ENCODE results near the gene GARIN5B. TPM values are rescaled to one million over a fixed set of nuclear protein-coding genes. Genes with fewer than 3 reads are reported as not detected.
A peak's percentile ranks its signal among the peaks of the same experiment; 100 is the strongest.

The GARIN5B gene
- total RNA-seq, 1 experiment from 2014 or later: 0.13 TPM

DNA sequence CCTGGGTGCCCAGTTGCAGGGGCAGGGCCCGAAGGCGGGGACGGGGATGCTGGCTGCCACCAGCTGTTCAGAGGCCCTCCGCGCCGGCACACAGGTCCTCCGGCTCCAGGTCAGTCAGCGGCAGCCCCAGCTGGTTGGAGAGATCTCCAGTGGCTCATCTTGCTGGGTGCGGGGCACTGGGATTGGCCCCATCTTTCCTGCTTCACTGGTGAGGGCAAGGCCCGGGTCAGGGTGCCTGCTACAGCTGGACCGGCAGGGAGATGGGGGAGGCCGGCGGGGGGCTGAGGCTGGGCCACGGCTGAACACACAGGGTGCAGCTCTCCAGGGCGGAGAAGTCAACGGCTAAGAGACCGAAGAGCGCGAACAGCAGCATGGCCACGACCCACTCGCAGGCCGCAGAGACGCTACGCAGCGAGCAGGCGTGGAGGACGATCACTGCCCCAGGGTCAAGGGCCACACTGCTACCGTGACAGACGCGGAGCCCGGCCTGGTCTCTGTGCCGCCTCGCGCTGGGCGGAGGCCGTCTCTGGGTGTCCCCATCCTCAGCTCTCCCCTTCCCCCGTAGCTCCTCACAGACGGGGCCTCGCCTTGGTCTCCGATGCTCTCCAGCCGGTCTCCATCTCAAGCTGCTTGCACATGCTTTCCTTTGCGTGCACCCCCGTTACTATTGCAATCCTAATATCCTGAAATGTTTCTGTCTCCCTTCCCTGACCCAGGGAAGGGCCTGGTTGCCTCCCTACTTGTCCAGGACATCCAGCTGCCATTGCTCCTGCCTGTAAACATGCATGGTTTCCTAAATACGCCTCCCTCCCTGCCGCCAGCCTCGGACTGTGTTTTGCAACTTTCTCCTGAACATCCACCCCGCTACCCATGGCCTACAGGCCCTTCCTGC, 50.2 kb downstream of the GARIN5B start:
- H3K4me2 ChIP-seq (ENCODE audit: insufficient read depth, insufficient read length, low read length): no peak overlapping the region
- no peak overlapping the region for H2BK12ac ChIP-seq (ENCODE audit: insufficient read length, low read depth, low read length)
- H3K79me2 ChIP-seq (ENCODE audit: insufficient read depth, low read length): no peaks in the 10 kb centered on the region
- TF ChIP-seq, protein P1, sequence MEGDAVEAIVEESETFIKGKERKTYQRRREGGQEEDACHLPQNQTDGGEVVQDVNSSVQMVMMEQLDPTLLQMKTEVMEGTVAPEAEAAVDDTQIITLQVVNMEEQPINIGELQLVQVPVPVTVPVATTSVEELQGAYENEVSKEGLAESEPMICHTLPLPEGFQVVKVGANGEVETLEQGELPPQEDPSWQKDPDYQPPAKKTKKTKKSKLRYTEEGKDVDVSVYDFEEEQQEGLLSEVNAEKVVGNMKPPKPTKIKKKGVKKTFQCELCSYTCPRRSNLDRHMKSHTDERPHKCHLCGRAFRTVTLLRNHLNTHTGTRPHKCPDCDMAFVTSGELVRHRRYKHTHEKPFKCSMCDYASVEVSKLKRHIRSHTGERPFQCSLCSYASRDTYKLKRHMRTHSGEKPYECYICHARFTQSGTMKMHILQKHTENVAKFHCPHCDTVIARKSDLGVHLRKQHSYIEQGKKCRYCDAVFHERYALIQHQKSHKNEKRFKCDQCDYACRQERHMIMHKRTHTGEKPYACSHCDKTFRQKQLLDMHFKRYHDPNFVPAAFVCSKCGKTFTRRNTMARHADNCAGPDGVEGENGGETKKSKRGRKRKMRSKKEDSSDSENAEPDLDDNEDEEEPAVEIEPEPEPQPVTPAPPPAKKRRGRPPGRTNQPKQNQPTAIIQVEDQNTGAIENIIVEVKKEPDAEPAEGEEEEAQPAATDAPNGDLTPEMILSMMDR (conservative IDR thresholded peaks at IDR 0.05): no peak
- H3K14ac ChIP-seq (ENCODE audit: insufficient read depth, low read length): no peak overlapping the region
- no peak overlapping the region for H2BK15ac ChIP-seq (ENCODE audit: low read depth, low read length)
- Mint-ChIP-seq H3K27ac (peak overlapping the region; percentile 1 to 70 (median 37); a peak in 5 of 7 replicates), H3K9me3 (no peaks in the 10 kb centered on the region), H3K36me3 (ENCODE audit: insufficient read depth in 1 of 3, low read depth in 3 of 3) (peaks cover 13 to 20% (median 20%) of the 10 kb centered on the region in 3 experiments; a peak in 6 of 7 replicates), H3K4me1 (peaks cover 3 to 7% of the 10 kb centered on the region in 2 experiments; a peak in 2 of 4 replicates), H3K4me3 (no peak overlapping the region), H3K27me3 (ENCODE audit: low read depth) (peaks cover 2% of the 10 kb centered on the region; the same call in 1 of the 2 replicates)
- H3K23me2 ChIP-seq (ENCODE audit: insufficient read length, low read depth, low read length, poor library complexity, severe bottlenecking): no peaks in the 10 kb centered on the region
- no peaks in the 10 kb centered on the region for H3K9me3 ChIP-seq (ENCODE audit: control insufficient read depth, low read depth, low read length)
- H4K20me1 ChIP-seq (ENCODE audit: control insufficient read depth, insufficient read depth, insufficient read length): no peaks in the 10 kb centered on the region
- H4K91ac ChIP-seq (ENCODE audit: insufficient read length, low read depth, low read length): no peak overlapping the region
- H3K9ac ChIP-seq (ENCODE audit: extremely low read depth, insufficient read length, low read length): no peak overlapping the region
- peak; percentile 28 for DNase-seq
- H3T11ph ChIP-seq (ENCODE audit: low read length): no peak overlapping the region
- no peak overlapping the region for H3K4ac ChIP-seq (ENCODE audit: low read depth, low read length)
- no peak overlapping the region for H2BK20ac ChIP-seq (ENCODE audit: low read depth, low read length, poor library complexity, severe bottlenecking)
- no peak overlapping the region for H3K18ac ChIP-seq (ENCODE audit: insufficient read length, low read depth, low read length)
- H3K27ac ChIP-seq (ENCODE audit: insufficient read length, low read depth, low read length): no peak overlapping the region
- H3K4me1 ChIP-seq (ENCODE audit: insufficient read depth, low read length): no peaks in the 10 kb centered on the region
- H3K23ac ChIP-seq (ENCODE audit: insufficient read length, low read depth, low read length): no peak overlapping the region
- H2BK5ac ChIP-seq (ENCODE audit: insufficient read length, low read length): no peak overlapping the region
- no CpG with 5 or more reads among the region's 47 CpGs for WGBS (ENCODE audit: extremely low coverage, insufficient read length, low lambda C conversion rate)
- H2AK5ac ChIP-seq (ENCODE audit: insufficient read length, low read length): no peak overlapping the region
- H2AFZ ChIP-seq (ENCODE audit: low read length): no peak overlapping the region
- H2BK120ac ChIP-seq (ENCODE audit: low read depth, low read length, poor library complexity, severe bottlenecking): no peak overlapping the region
- H3K56ac ChIP-seq (ENCODE audit: insufficient read length, low read depth, low read length): no peak overlapping the region
- H3K79me1 ChIP-seq (ENCODE audit: insufficient read depth, low read depth, low read length, poor library complexity, severe bottlenecking): no peaks in the 10 kb centered on the region
- H3K27me3 ChIP-seq (ENCODE audit: insufficient read depth, low read length): no peaks in the 10 kb centered on the region
- H4K5ac ChIP-seq (ENCODE audit: insufficient read length, low read depth, low read length): no peak overlapping the region
- H4K8ac ChIP-seq (replicated peaks; ENCODE audit: insufficient read length, low read depth, low read length): no peak overlapping the region
